GM19238 (cell line): Measurements from ENCODE around the gene FAM180A.

ENCODE experiments used
- DNase-seq: peaks from one replicate; pipeline ENCODE4 v3.0.0; 2011; ENCODE audit warnings: low spot score; ENCODE audit not compliant: insufficient read length

FAM180A gene

DNA sequence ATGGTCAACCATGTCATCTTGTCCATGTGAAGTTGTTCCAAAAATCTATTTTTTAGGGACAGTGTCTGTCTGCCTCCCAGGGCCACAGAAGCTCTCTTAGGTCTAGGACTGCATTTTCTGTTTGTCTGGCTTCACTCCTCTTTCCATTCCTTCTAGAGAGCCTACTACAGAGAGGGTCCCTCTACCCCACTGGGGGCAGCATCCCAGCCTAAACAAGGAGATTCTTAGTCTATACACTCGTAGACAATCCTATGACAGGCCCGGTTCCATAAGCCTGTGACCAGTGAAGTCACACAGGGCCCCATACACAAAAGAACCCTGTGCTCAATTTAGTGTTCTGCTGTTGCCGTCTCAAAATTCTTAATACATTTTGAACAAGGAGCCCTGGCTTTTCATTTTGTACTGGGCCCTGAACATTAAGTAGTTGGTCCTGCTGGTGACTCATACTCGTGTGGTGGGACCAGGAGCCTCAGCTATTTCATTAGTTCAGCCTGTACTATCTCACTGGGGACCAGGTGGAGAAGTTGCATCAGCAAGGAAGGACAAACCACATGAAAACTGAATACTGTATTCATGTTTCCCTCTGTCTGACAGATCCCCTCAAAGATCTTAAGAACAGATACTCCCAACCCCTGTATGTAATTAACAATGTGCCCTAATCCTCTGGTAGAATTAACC, 23.5 kb upstream of the FAM180A start:
- no peak for DNase-seq

DNA sequence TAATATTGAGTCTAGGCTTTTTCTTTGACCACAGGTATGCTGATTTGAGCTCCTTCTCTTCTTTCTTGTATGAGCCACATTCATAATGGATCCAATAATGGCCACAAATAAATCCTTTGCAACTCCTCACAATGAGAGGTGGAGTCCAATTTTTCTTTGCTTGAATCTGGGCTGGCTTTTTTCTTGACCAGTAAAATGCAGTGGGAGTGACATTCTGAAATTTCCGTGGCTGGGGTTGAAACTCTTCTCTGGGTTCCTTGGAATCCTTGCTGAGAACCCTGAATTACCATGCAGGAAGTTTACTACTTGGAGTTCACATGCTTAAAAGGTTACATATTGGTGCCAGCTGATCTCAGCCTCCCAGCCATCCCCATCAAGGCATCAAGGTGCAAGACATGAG, 22.4 kb upstream of the FAM180A start:
- no peak for DNase-seq

DNA sequence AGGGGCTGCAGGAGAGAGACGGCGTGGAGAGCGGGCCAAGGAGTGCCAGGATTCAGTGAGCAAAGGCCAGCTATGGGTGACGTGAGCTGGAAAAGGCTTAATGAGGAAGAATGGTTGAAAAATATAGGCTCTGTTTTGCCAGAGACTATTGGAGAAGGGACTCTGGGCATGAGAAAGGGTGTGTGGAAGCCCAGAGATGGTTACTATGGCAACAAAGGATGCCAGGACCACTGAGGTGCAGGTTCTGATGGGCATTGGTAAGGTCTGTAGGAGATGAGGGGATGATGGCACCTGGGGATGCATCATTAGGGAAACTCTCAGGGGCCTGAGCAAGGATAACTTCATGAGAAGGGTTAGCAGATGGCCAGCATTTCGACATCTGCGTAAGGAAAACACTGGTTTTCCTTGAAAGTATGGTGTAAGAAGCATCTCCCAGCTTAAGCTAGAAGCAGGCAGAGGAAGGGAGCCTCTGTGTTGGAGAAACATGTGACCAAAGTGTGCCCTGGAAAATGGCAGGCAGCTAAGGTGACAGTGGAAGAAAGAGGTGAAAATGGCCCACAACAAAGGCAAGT, 21.6 kb upstream of the FAM180A start:
- DNase-seq: no peak

DNA sequence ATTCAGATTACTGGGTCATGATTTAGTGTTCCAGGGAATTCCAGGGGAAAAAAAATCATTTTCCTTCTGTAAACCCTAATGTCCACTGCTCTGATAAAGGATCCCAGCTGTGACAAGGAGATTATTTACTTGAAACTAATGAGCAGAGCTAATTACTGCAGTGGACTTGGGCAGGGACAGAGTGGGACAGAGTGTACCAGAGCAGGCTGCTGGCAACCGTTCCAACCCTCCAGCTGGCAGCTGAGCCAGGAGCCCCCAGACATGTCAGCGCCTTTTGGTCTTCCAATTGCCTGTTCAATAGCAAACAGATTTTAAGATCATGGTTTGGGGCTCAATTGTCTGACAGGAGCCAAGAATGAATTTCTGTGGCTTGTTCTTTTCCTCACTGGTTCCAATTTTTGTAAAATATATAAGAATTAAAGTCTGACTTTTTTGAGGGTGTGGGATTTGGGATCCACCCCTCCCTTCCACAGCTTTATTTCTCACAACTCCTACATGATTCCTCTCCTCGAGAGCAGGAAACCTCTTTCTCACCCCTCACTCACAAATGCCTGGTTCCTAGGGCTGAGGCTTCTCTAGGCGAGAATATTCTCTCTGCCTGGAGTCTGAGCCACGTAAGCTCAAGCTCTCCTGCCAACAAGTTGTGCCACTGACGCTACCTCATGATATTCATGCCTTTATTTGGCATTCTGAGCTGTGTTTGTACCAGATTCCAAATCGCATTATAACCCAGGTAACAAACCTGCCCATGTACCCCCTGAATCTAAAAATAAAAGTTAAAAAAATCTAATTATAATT, 20.6 kb upstream of the FAM180A start:
- DNase-seq: no peak

DNA sequence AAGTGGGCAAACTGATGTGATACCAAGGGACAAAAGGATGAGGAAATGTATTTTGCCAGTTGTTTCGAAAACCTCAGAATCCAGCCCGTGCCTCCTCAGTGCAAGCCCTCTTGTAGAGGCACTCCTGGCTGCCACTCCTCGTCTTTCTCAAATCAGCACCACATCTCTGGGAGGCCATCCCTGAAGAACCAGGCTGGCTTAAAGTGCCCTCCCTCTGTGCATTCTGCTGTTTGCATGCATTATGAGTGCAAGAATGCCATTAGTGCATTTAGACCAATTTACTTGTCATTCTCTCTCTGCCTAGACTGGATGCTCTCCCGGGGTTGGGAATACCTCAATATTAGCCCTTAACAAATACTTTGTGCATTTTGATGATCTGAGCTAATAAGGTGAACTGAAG, 19.9 kb upstream of the FAM180A start:
- no peak for DNase-seq

DNA sequence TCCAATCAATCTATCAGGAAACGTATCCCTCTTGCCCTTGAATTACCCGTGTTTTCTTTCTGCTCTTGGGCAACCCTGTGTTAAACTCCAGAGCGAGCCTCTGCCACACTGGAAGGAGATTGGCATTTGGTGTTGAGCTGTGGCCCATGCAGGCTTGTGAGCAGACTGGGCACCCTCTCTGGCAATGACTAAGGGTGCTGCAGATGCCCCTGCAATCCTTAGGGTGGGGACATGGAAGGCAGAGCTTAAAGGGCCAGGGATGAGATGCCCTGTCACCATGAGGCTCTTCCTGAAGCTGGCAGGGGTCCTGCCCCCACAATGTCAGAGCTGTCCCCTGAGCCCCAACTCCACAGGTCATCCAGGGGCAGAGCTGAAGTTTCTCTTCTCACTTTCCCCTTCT, 19.5 kb upstream of the FAM180A start:
- DNase-seq: no peak

DNA sequence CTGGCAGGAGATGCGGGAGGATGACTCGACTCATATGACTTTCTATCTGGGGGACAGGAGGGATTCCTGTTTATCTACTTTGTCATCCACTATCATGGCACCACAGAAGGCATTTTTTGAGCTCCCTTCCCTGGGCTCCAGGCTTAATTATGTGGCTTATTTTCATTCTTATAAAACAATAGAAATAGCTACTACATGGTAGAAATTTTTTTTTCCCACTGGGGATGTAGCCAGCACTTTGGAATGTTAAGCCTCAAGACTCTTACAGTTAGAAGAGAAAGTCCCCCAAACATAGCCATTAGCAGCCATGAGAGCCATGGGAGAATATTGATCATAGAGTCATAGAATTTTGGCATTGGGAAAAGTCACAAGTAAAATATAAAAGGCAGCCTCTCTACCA, 14.6 kb upstream of the FAM180A start:
- DNase-seq: no peak

DNA sequence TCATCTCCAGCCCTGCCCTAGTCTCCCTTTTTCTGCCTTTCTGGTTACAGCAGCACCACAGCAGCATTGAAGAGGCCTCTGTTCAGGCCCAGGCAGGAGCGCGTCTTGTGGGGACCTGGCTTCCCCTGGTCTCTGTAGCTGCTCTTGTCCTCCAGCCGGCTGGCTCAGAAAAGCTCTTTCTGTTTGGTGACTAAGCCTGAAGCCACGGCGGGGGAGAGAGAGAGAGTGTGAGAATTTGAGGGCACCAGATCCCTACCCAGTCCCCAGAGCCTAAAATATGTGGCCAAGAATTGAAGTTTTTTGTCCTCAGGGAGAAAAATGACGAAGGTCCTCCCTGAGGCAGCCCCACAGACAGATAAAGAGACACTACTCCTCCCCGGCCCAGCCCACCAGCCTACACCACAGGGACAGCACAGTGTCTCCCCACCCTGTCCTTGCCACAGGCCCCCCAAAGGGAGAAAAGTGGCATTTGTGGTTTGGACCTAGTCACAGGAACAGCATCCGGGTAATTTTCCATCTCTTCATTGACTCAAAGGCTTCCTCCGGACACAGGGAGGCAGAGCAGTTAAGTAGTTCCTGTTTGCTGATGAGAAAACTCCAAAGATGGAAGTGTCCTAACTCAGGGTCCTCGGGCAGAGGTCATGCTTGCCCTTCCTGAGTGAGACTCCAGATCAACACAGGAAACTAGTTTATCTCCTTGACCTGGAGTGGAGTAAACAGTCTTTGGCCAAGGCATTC, 13.3 kb upstream of the FAM180A start:
- no peak for DNase-seq

DNA sequence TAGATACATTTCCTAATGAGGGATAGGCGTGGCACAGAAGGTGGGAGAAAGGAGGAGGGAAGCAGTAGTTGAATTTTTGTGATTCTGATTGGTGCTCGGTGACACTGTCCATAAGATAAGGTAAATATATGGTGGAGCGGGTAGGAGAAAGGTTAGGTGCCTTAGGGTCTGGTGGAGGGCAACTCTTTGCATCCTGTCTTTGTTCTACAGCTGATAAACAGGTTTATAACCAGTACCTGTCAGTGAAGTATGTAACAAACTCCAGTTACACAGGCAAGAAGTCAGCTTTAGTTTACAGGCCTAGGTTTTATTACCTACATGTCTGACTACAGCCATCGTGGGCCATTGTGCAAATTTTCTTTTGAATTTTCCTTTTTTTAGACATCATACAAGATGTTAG, 10.9 kb upstream of the FAM180A start:
- DNase-seq: no peak

DNA sequence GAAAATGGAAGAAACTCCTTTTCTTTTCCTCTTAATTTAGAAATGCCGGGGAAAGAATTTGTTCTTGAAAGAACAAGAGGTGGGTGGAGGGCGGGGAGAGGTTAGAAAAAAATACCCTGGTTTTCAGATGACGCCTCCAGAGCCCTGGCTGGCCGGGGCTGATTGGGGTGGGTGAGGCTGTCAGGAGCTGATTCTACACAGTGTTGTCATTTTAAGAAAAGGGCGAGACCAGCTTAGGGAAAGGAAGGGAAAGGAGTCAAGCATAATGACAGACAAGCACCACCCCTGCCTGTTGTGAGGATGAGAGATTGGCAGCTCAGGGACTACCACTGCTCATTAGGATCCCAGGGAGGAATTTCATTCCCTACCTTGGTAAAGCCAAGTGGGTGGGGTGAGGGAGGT, 9.9 kb upstream of the FAM180A start:
- DNase-seq: no peak

DNA sequence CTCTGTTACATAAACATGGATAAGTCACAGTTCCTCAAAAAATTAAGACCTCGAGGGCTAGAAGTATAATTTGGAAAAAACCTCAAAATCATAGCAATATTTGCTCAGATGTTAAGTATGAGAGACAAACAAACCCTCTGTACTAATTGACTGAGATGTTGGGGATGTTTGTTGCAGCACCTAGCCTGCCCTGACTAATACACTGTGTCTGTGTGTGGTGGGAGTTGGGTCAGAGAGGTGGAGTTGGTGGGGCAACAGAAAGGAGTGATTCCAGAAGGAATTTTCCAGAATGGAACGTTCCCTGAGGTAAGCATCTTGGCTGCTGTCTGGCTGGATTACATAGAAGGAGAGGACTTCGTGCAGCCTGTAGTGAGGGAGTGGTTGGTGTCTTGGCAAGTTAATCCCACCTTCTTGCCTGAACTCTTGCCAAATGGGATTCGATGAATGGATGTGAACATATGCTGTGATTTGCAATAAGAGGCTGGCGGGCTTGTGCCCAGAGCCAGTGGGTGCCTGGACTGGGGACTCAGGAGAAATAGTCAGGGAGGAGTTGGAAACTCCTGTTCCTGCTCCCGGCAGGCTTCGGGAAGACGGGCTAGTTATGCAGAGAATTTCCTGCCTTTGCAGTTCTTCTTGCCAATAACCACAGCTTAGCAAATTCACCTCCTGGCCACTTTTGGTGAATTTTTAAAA, 9.3 kb upstream of the FAM180A start:
- no peak for DNase-seq

DNA sequence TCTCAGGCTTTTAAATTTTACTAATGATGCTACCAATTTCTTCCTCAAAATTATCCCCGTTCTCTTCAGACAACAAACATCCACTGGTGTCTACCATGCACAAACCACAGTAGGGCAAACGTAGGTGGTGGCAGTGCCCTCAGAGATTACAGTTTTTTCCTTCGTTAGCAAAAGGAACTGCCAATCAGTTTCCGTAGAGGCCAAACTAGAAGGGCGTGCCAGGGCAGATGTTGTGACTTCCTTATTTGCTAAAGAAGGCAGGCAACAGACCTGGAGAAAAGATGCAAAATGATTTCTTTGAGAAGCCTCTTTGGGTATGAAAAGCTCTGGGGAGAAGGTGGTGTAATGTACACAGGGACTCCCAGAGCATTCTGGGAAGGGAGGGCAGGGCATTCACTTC, 7.6 kb upstream of the FAM180A start:
- no peak for DNase-seq

DNA sequence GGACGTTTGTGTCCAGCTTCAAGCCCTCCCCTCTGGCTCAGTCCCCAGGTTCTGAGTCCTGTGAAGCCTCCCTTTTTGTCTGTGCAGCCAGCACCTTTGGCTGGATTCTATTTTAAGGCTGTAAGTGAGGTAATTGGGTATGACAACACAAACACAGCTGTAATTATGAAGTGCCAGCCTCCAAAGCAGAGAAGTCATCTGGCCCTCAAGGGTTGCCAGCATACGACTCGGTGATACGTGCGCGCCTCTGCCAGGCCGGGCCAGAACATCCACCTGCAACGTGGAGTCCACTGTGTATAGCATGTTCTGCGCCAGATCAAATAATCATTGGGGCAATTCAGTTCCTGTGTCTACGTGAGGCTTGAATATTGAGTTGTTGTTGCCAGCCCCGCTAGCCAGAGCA, 6.7 kb upstream of the FAM180A start:
- no peak for DNase-seq

DNA sequence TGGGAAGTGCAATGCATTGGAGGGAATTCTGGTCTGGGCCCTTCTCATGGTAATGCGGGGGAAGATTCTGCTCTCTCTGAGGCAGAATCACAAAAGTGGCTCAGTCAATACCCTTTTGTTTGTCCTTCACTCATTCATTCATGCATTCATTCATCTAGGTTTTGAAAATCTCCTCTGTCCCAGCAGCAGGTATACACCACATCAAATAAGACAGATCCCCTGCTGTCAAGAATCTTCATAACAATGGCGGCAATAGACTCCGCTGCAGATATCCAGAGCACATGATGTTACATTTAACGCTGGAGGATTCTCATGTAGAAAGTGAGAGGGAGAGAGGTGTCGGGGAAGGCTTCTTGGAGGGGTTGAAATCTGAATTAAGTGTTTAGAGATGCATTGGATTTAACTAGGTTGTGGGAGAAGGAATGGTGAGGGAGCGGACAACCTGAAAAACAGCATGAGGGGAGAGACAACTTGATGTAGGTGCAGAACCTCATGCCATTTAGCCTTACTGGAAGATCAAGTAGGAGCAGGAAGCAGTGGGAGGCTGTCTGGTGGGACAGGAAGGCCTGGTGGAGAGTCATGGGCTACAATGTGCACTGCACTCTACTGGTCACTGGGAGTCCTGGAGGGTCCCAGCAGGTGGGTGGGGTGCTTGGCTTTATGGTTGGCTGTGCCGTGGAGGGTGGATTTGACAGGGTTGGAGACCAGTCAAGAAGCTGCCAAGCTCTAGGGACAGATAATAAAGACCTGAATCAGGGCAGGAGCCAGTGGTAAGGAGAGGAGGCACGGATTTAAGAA, 5.2 kb upstream of the FAM180A start:
- DNase-seq: no peak

DNA sequence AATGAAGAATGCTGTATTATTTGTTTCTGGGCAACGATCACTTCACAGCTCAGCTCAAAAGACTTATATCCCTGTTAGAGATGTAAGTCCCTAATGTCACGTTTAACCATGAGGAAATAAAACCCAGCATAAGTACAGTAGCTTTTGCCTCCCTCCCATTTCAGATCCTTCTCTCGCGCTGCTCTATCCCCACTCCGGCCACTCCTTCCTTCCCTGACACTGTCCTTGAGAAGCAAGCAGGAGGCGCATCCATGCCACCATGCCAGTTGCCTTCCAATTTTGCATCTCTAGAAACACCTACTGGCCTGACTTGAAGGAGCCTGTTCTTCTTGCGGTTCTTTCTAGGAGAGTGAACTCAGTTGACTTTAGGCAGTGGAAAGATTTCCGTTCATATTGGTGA, 1.2 kb downstream of the FAM180A start:
- no peak for DNase-seq

DNA sequence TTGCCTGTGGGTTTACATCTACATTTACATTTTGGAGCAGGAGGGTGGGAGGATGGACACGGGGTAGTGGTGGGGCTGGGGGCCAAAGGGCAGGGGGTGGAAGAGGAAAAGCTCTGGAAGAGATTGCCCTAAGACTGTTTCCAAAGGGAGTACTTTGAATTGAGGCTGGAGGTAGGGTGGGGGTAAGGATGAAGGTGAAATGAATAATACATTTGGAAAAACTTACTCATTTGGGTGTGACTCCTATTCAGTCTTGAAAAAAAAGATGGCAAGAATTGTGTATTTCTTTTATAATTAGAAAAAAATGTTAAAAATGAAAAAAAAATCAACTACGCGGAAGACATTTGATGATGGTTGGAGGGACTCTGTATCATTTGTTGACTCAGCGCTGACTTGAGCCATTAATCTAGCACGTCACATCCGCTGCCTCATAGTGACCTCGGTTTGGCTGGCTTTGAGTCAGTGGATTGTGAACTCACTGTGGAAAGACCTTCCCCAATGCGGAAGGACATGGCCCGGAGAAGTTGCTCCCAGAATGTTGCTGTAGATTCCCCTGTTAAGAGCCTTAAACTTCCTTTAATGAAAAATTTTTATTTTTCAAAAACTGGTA, 2.8 kb downstream of the FAM180A start:
- DNase-seq: no peak

DNA sequence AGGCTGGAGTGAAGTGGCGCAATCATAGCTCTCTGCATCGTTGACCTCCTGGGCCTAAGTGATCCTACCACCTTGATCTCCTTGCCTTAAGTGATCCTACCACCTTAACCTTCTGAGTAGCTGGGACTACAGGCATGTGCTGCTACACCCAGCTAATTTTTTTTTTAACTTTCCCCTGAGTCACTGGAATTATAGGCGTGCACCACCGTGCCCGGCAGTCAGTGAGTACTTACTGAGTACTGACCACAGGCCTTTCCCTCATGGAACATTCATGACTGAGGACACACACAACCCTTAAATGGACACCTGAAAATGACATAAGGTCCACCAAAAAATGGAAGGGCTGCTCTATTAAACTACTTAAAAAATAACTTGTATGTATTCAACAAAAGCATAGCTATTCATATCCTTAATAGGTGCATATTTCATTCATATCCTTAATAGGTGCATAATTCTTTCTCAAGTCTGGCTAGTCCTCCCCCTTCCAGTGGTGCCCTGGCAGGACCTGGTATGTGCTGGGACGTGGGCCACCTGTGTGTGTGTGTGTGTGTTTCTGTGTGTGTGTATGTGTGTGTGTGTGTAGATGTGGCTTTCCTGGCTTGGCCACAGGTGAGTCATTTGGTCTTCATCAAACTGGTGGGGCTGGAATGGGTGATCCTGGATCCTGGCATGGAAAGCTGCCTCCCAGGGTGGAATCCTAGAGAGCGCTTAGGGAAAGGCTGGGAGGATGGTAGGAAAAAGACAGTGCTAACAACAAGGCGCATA, 3.5 kb downstream of the FAM180A start:
- no peak for DNase-seq

DNA sequence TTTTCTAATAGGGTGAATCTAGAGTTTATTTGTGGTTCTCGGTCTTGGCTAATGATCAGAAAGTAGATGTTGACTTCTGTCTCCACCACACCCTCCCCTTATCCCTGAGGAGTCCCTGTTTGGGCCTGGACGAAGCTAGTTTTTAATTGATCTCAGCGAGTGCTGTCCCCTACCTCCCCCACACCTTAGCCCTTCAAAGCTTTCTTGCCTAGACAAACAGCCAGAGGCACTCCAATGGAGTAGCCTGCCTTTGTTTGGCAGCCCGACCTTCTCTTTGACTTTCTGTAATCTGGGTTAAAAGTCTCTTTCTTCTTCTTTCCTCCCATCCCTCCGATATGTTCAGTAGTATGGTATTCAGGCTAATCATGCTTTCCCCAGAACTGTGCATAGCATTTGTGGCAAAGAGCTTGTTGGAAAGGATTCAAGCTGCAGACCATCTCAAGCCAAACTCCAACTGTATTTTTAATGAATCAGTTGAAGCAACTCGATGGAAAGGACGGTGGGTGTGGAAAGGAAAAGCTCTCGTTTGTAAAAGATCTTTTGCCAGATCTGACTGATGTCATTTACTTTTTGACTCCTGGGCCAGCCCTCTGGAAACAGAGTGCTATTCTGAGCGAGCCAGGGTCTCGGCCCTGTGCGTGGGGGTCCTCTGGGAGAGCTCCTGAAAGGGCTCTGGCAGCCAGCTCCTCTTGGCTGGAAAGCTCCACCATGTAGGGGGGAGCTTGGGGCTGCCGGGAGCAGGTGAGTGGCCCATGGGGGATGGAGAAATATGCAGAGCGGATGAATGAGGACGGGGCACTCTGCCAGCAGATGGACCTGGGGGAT, 4.5 kb downstream of the FAM180A start:
- no peak for DNase-seq

DNA sequence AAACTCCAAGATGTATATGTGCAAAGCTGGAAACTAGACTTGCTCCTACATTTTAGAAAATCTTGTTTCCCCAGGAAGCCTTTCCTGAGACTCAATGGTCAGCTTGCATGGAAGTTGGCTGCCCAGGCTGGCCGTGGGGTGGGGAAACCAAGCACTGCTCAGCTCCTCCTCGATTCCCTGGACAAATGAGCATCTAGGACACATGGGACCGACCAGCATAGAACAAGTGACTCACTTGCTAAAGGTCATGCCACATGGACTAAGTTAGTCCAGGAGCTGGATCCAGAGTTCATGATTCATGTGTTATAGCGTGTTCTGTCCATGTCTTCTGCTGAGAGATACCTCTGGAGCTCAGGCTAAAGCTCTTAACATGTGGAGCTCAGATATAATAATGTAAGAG, 6.2 kb downstream of the FAM180A start:
- DNase-seq: no peak
